ENCODE results near the gene MCHR1. TPM values are rescaled to one million over a fixed set of nuclear protein-coding genes. Genes with fewer than 3 reads are reported as not detected.

The MCHR1 gene
- total and polyA plus RNA-seq, 2 experiments from 2014 or later, result 0.91 to 2.4 TPM

DNA sequence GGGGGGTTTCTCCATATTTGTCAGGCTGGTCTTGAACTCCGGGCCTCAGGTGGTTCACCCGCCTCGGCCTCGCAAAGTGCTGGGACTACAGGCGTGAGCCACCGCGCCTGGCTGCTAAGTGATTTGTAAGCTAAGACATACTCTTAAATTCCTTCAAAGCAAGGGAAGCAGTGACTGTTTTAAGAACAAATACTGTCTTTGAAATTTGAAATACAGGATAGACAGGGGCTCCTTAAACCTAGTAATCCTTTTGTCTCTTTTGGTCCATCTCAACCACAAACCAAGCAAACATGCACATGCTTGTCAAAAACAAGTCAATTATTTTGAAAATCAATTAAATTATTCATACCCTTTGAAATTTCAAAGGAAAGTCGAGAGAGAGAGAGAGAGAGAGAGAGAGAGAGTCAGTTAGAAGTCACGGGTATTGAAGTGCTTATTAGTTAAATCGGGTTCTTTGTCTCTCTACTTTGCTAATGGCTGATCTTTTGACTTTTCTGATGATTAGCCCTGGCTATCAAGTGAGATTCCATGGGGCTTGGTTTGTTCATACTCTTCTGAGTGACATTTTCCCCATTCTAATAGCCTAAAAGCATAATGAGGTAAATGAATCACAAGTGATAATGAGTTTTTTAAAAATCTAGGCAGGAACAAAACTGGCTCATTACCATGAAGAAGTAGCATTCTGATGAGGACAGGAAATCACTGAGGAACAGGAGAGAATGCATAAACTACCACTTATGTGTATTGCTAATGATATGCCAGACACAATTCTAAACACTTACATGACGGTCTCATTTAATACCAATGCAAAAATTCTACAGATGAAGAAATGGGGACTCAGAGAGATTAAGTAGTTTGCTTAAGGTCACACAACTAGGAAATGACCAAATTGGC, 48.0 kb downstream of the MCHR1 start (continued):
- TF ChIP-seq, protein P1, sequence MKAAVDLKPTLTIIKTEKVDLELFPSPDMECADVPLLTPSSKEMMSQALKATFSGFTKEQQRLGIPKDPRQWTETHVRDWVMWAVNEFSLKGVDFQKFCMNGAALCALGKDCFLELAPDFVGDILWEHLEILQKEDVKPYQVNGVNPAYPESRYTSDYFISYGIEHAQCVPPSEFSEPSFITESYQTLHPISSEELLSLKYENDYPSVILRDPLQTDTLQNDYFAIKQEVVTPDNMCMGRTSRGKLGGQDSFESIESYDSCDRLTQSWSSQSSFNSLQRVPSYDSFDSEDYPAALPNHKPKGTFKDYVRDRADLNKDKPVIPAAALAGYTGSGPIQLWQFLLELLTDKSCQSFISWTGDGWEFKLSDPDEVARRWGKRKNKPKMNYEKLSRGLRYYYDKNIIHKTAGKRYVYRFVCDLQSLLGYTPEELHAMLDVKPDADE (IDR thresholded peaks at IDR 0.05), result no peak

DNA sequence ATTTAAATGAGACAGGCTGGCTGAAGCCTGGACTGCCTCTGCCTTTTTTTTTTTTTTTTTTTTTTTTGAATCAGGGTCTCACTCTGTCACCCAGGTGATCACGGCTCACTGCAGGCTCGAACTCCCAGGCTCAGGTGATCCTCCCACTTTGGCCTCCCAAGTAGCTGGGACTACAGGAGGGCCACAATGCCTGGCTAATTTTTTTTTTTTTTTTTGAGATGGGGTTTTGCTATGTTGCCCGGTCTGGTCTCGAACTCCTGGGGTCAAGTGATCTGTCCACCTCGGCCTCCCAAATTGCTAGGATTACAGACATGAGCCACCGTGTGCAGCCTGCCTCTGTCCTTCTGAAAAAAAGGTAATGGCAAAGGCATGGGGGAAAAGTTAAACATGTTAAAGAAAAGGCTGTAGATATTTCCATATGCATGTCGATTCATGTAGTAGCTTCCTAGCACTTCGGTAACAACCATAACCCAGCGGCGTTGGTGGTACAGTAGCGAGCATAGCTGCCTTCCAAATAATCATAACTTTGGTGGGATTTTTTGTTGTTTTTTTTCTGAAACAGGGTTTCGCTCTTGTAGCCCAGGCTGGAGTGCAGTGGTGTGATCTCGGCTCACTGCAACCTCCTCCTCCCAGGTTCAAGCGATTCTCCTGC, 48.8 kb downstream of the MCHR1 start:
- DNase-seq (ENCODE audit: low spot score) (no peak), ATAC-seq (peak; percentile 15; the same call in 2 of the 3 replicates)
- H3K4me3 Mint-ChIP-seq, result no peak overlapping the region
- Histone ChIP-seq H3K4me3 (no peak overlapping the region), H3K27ac (ENCODE audit: low read depth) (peak overlapping the region; percentile 85), H3K4me2 (peak overlapping the region; percentile 63), H4K20me1 (replicated peaks; ENCODE audit: insufficient read depth) (no peaks in the 10 kb centered on the region), H3K36me3 (ENCODE audit: insufficient read depth) (no peaks in the 10 kb centered on the region), H2AFZ (peak overlapping the region; percentile 84), H3K27me3 (ENCODE audit: insufficient read depth) (no peaks in the 10 kb centered on the region), H3F3A (replicated peaks; ENCODE audit: low read depth) (peaks cover 8% of the 10 kb centered on the region), H3K4me1 (ENCODE audit: insufficient read depth) (peaks cover 37% of the 10 kb centered on the region), H3K79me2 (replicated peaks; ENCODE audit: insufficient read depth) (no peaks in the 10 kb centered on the region), H3K9me2 (ENCODE audit: insufficient read depth) (no peaks in the 10 kb centered on the region)
- H3K4me1 Mint-ChIP-seq, result peaks cover 39% of the 10 kb centered on the region
- no peak for TF ChIP-seq ZNF331 (CRISPR knock-in tag; IDR thresholded peaks at IDR 0.05; ENCODE audit: low read depth)
- no peak for TF ChIP-seq NANOG (IDR thresholded peaks at IDR 0.05; ENCODE audit: borderline replicate concordance)
- TF ChIP-seq CREB1 (CRISPR knock-in tag; IDR thresholded peaks at IDR 0.05; ENCODE audit: low read depth), result no peak
- TF ChIP-seq, protein P2, sequence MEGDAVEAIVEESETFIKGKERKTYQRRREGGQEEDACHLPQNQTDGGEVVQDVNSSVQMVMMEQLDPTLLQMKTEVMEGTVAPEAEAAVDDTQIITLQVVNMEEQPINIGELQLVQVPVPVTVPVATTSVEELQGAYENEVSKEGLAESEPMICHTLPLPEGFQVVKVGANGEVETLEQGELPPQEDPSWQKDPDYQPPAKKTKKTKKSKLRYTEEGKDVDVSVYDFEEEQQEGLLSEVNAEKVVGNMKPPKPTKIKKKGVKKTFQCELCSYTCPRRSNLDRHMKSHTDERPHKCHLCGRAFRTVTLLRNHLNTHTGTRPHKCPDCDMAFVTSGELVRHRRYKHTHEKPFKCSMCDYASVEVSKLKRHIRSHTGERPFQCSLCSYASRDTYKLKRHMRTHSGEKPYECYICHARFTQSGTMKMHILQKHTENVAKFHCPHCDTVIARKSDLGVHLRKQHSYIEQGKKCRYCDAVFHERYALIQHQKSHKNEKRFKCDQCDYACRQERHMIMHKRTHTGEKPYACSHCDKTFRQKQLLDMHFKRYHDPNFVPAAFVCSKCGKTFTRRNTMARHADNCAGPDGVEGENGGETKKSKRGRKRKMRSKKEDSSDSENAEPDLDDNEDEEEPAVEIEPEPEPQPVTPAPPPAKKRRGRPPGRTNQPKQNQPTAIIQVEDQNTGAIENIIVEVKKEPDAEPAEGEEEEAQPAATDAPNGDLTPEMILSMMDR (conservative IDR thresholded peaks at IDR 0.05; ENCODE audit: low read depth in 2 of 2), result no peak
- TF ChIP-seq, protein P3, sequence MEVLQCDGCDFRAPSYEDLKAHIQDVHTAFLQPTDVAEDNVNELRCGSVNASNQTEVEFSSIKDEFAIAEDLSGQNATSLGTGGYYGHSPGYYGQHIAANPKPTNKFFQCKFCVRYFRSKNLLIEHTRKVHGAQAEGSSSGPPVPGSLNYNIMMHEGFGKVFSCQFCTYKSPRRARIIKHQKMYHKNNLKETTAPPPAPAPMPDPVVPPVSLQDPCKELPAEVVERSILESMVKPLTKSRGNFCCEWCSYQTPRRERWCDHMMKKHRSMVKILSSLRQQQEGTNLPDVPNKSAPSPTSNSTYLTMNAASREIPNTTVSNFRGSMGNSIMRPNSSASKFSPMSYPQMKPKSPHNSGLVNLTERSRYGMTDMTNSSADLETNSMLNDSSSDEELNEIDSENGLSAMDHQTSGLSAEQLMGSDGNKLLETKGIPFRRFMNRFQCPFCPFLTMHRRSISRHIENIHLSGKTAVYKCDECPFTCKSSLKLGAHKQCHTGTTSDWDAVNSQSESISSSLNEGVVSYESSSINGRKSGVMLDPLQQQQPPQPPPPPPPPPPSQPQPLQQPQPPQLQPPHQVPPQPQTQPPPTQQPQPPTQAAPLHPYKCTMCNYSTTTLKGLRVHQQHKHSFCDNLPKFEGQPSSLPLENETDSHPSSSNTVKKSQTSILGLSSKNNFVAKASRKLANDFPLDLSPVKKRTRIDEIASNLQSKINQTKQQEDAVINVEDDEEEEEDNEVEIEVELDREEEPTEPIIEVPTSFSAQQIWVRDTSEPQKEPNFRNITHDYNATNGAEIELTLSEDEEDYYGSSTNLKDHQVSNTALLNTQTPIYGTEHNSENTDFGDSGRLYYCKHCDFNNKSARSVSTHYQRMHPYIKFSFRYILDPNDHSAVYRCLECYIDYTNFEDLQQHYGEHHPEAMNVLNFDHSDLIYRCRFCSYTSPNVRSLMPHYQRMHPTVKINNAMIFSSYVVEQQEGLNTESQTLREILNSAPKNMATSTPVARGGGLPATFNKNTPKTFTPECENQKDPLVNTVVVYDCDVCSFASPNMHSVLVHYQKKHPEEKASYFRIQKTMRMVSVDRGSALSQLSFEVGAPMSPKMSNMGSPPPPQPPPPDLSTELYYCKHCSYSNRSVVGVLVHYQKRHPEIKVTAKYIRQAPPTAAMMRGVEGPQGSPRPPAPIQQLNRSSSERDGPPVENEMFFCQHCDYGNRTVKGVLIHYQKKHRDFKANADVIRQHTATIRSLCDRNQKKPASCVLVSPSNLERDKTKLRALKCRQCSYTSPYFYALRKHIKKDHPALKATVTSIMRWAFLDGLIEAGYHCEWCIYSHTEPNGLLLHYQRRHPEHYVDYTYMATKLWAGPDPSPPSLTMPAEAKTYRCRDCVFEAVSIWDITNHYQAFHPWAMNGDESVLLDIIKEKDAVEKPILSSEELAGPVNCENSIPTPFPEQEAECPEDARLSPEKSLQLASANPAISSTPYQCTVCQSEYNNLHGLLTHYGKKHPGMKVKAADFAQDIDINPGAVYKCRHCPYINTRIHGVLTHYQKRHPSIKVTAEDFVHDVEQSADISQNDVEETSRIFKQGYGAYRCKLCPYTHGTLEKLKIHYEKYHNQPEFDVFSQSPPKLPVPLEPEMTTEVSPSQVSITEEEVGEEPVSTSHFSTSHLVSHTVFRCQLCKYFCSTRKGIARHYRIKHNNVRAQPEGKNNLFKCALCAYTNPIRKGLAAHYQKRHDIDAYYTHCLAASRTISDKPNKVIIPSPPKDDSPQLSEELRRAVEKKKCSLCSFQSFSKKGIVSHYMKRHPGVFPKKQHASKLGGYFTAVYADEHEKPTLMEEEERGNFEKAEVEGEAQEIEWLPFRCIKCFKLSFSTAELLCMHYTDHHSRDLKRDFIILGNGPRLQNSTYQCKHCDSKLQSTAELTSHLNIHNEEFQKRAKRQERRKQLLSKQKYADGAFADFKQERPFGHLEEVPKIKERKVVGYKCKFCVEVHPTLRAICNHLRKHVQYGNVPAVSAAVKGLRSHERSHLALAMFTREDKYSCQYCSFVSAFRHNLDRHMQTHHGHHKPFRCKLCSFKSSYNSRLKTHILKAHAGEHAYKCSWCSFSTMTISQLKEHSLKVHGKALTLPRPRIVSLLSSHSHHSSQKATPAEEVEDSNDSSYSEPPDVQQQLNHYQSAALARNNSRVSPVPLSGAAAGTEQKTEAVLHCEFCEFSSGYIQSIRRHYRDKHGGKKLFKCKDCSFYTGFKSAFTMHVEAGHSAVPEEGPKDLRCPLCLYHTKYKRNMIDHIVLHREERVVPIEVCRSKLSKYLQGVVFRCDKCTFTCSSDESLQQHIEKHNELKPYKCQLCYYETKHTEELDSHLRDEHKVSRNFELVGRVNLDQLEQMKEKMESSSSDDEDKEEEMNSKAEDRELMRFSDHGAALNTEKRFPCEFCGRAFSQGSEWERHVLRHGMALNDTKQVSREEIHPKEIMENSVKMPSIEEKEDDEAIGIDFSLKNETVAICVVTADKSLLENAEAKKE (CRISPR knock-in tag; IDR thresholded peaks at IDR 0.05), result no peak
- TF ChIP-seq STAT1 (IDR thresholded peaks at IDR 0.05; ENCODE audit: unreplicated experiment), result no peak
- no peak for TF ChIP-seq JUNB (IDR thresholded peaks at IDR 0.05; ENCODE audit: unreplicated experiment)
- TF ChIP-seq, protein P1 (IDR thresholded peaks at IDR 0.05), result no peak
- TF ChIP-seq EZH2phosphoT487 (IDR thresholded peaks at IDR 0.05; ENCODE audit: unreplicated experiment), result no peak
- TF ChIP-seq EZH2 (IDR thresholded peaks at IDR 0.05; ENCODE audit: low read depth, unreplicated experiment), result no peak
- TF ChIP-seq ZNF114 (CRISPR knock-in tag; IDR thresholded peaks at IDR 0.05), result no peak
- no peak for TF ChIP-seq POLR2AphosphoS5 (IDR thresholded peaks at IDR 0.05; ENCODE audit: low read depth)
- H3K36me3 Mint-ChIP-seq (ENCODE audit: low read depth), result 0 out of 3 replicates have a peak, but pooled peaks cover 3% of the 10 kb centered on the region
- H3K27ac Mint-ChIP-seq, result peak overlapping the region; percentile 89
- peaks cover 4% of the 10 kb centered on the region for H3K27me3 Mint-ChIP-seq (ENCODE audit: insufficient read depth, low read depth, poor library complexity)
- peaks cover 5% of the 10 kb centered on the region; the same call in 1 of the 3 replicates for H3K9me3 Mint-ChIP-seq

All from GM23338 (cell line).